Activated naive CD8-positive, alpha-beta T cell treated with anti-CD3 and anti-CD28 coated beads, Interleukin-2, amount 10 ng/mL, durations not matched to agents 7 days and 5 days (primary cell): ENCODE measurements around the gene IL18R1. TPM values are rescaled to one million over a fixed set of nuclear protein-coding genes. Genes with fewer than 3 reads are reported as not detected.

ENCODE experiments used
- ATAC-seq: fragments of 150-1000 bp; cut with Tn5 transposase; one replicate; pipeline ENCODE4 v1.10.0; 2021; ENCODE audit warnings: low read depth, moderate library complexity
- POLR2A ChIA-PET: fragments of 350-600 bp; sonication (Branson Sonifier 250); formaldehyde crosslinking; loops from one replicate; lab custom pipeline; 2021; ENCODE audit warnings: antibody characterized with exemption; lab: Charles Lee
- DNase-seq: peaks from one replicate; pipeline ENCODE4 v3.0.0; 2021
- H3K27ac Mint-ChIP-seq: one replicate; pipeline ENCODE4 v1.8.0; 2022; ENCODE audit warnings: mild to moderate bottlenecking, mixed read lengths
- H3K27me3 Mint-ChIP-seq: one replicate; pipeline ENCODE4 v1.8.0; 2022; ENCODE audit warnings: mild to moderate bottlenecking, moderate library complexity, mixed read lengths
- H3K36me3 Mint-ChIP-seq: one replicate; pipeline ENCODE4 v1.8.0; 2021; ENCODE audit warnings: mild to moderate bottlenecking, mixed read lengths
- H3K4me1 Mint-ChIP-seq: one replicate; pipeline ENCODE4 v1.8.0; 2021; ENCODE audit warnings: mixed read lengths
- H3K4me3 Mint-ChIP-seq: one replicate; pipeline ENCODE4 v1.8.0; 2022; ENCODE audit warnings: mild to moderate bottlenecking, moderate library complexity, mixed read lengths
- H3K9me3 Mint-ChIP-seq: one replicate; pipeline ENCODE4 v1.8.0; 2021; ENCODE audit warnings: mixed read lengths
- total RNA-seq, 2 experiments: library from RNA; stranded (reverse); gene quantifications; one replicate each; pipeline ENCODE4 v1.2.3, GENCODE V29; 2021

The IL18R1 gene
- total RNA-seq, 2 experiments from 2014 or later: 37.3 to 40.3 TPM

DNA sequence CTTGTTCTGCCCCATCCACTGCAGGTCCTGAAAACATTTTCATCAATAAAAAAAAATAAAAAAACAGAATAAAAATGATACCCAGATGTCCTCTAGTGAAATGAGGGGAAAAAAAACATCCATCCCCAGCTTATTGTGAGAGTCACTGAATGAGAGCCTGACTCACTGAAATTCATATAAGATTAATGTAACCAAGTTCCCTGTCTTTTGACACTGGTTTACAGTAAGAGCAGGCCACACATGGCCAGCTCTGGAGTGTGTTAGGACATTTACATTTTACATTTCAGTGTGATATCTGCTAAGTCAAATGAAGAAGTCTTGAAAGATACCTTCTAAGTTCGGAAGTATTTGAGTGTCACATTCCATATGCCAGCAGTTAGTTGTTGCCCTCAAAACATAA, 21.1 kb upstream of the IL18R1 start:
- H3K27me3 Mint-ChIP-seq: no peaks in the 10 kb centered on the region
- H3K27ac Mint-ChIP-seq: no peak overlapping the region
- H3K4me1 Mint-ChIP-seq: peaks cover 18% of the 10 kb centered on the region
- DNase-seq (no peak), ATAC-seq (no peak)
- H3K9me3 Mint-ChIP-seq: peaks cover 5% of the 10 kb centered on the region
- POLR2A ChIA-PET: no interaction called here
- H3K4me3 Mint-ChIP-seq: no peak overlapping the region
- H3K36me3 Mint-ChIP-seq: peaks cover 9% of the 10 kb centered on the region

DNA sequence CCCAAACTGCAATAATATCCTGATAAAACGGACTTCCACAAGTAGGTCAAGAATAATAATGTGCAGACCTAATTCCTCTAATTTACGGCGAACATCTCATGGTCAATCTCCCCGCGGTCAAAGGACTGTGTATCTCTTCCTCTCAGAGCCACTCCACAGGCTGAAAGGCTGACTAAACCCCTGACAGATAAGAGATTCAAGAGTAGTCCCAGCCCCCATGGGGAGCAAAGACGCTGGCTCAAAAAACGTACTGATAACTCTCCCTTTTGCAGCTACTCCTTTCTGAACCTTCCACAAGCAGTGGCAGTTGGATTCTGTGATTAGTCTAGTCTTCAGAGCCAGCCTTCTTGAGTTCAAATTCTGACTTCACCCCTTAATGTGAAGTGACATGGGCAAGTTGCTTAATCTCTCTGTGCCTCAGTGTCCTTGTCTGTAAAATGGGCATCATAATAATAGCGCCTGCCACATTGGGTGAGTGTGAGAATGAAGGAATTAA, 19.7 kb upstream of the IL18R1 start:
- POLR2A ChIA-PET: interaction anchor here (0.9 kb wide), 1 partner anchor 44 kb away, joined by 3 read pairs; no protein-coding TSS in a partner anchor
- peaks cover 9% of the 10 kb centered on the region for H3K36me3 Mint-ChIP-seq
- DNase-seq: no peak
- peaks cover 5% of the 10 kb centered on the region for H3K9me3 Mint-ChIP-seq
- no peaks in the 10 kb centered on the region for H3K27me3 Mint-ChIP-seq
- H3K4me3 Mint-ChIP-seq: no peak overlapping the region
- no peak overlapping the region for H3K27ac Mint-ChIP-seq
- no peak for ATAC-seq
- peaks cover 18% of the 10 kb centered on the region for H3K4me1 Mint-ChIP-seq

DNA sequence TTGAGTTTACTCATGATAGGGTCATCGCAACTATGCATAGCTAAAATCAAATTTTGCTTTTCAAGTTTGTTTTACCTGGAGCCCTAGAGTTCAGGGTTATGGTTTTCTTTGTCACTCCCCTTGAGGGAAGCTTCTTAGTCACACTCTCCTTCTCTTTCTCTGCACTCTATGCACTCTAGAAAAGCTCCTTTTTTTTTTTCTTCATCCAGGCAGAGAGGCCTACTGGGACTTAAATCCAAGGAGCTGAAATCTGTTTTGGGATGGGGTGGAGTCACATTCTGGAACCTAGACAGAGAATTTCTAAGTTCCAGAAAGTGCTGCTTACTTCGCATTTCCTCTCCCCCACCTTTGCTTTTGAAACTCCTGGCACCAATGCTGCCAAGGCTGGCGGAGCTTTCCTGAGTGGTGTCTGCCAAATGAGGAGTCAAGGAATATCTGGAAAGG, 19.1 kb upstream of the IL18R1 start:
- H3K4me3 Mint-ChIP-seq: no peak overlapping the region
- H3K9me3 Mint-ChIP-seq: peaks cover 5% of the 10 kb centered on the region
- H3K36me3 Mint-ChIP-seq: peaks cover 9% of the 10 kb centered on the region
- peaks cover 18% of the 10 kb centered on the region for H3K4me1 Mint-ChIP-seq
- no peak for ATAC-seq
- POLR2A ChIA-PET: interaction anchor here (0.9 kb wide), 1 partner anchor 45 kb away, joined by 3 read pairs; no protein-coding TSS in a partner anchor
- no peak for DNase-seq
- no peak overlapping the region for H3K27ac Mint-ChIP-seq
- no peaks in the 10 kb centered on the region for H3K27me3 Mint-ChIP-seq

DNA sequence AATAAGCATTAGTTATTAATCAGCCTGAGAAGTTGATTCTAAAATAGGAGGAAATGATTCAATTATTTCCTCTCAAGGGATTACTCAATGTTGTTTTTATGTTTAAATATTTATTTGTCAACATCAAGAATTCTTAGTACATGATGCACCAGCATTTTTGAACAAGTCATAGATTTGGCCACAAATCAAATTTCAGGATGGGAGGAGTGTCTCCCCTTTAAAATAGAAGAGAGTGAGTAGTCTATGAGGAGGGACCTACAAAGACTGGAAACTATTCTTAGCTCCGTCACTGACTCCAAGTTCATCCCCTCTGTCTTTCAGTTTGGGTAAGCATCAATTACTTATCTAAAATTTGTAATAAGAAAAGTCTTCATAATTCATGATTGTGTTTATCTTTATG, 18.6 kb upstream of the IL18R1 start:
- H3K27me3 Mint-ChIP-seq: no peaks in the 10 kb centered on the region
- no peak overlapping the region for H3K27ac Mint-ChIP-seq
- peaks cover 18% of the 10 kb centered on the region for H3K4me1 Mint-ChIP-seq
- H3K36me3 Mint-ChIP-seq: peaks cover 9% of the 10 kb centered on the region
- H3K4me3 Mint-ChIP-seq: no peak overlapping the region
- DNase-seq (no peak), ATAC-seq (no peak)
- POLR2A ChIA-PET: interaction anchor here (0.9 kb wide), 1 partner anchor 45 kb away, joined by 3 read pairs; no protein-coding TSS in a partner anchor
- H3K9me3 Mint-ChIP-seq: peaks cover 5% of the 10 kb centered on the region

DNA sequence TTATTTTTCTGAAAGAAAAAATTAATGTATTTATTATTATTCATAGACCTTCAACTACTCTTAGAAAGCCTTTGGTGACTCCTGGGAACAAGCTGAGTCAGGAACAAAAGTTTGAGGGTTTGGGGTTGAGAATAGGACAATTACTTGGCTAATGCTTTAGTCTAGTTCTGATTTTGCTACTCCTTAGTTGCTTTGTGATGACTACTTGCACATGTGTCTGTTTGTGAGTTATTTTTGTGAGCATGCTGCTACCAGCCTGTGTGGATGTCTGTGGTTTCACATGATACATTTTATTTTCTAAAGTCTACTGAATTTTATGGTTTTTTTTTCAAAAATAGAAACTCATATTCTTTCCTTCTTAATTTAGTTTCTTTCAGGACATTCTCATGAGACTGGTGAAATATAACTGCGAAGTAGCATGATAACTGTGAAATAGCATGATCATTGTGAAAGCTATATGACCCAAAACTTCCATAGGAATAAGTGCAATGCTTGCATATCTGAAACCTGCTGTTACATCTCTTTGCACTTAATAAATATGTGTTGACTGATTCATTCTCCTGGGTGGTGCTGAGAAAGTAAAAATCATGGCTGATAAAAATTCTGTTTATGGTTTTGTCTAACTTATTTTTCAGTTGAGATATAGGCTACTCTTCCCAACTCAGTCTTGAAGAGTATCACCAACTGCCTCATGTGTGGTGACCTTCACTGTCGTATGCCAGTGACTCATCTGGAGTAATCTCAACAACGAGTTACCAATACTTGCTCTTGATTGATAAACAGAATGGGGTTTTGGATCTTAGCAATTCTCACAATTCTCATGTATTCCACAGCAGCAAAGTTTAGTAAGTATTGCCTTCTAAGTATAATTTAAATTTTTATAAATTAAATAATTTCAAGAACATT, 17.9 kb upstream of the IL18R1 start:
- no peak overlapping the region for H3K27ac Mint-ChIP-seq
- POLR2A ChIA-PET: no interaction called here
- DNase-seq: no peak
- H3K4me3 Mint-ChIP-seq: no peak overlapping the region
- no peak for ATAC-seq
- H3K9me3 Mint-ChIP-seq: peaks cover 5% of the 10 kb centered on the region
- no peaks in the 10 kb centered on the region for H3K27me3 Mint-ChIP-seq
- H3K36me3 Mint-ChIP-seq: peaks cover 7% of the 10 kb centered on the region
- peaks cover 15% of the 10 kb centered on the region for H3K4me1 Mint-ChIP-seq

DNA sequence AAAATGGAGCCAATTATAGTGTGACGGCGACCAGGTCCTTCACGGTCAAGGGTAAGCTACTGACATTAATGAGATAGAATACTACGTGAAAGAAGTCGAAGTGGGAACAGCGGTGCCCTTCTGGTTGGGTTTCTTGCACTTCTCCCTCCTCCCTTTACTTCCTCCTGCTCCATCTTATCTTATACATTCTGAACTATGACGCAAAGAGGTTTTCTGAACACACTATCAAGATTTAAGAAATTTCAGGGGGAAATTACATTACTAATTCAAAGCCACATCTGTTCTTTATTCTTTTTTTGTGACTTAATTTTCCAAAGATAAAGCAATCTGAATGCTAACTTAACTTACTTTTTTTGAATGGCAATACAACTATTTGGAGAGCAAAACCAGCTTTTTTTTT, 14.8 kb upstream of the IL18R1 start:
- H3K9me3 Mint-ChIP-seq: no peaks in the 10 kb centered on the region
- H3K4me3 Mint-ChIP-seq: no peak overlapping the region
- DNase-seq (no peak), ATAC-seq (no peak)
- H3K27me3 Mint-ChIP-seq: no peaks in the 10 kb centered on the region
- peaks cover 5% of the 10 kb centered on the region for H3K4me1 Mint-ChIP-seq
- no peaks in the 10 kb centered on the region for H3K36me3 Mint-ChIP-seq
- POLR2A ChIA-PET: no interaction called here
- H3K27ac Mint-ChIP-seq: no peak overlapping the region

DNA sequence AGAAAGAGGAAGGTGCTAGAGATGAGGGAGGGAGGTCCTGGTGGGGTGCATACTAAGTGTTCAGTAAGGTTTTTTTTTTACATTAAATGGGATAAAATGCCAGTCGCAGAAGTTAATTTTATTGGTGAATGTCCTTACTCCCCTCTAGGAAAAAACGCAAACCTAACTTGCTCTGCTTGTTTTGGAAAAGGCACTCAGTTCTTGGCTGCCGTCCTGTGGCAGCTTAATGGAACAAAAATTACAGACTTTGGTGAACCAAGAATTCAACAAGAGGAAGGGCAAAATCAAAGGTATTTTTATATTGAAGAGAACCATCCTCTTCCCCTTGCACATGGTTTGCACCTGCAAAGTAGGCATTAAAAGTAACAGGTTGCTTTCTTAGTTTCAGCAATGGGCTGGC, 12.7 kb upstream of the IL18R1 start:
- peaks cover 8% of the 10 kb centered on the region for H3K4me1 Mint-ChIP-seq
- no peak overlapping the region for H3K4me3 Mint-ChIP-seq
- H3K9me3 Mint-ChIP-seq: no peaks in the 10 kb centered on the region
- H3K27ac Mint-ChIP-seq: no peak overlapping the region
- ATAC-seq (no peak), DNase-seq (no peak)
- POLR2A ChIA-PET: no interaction called here
- H3K27me3 Mint-ChIP-seq: no peaks in the 10 kb centered on the region
- H3K36me3 Mint-ChIP-seq: no peaks in the 10 kb centered on the region

DNA sequence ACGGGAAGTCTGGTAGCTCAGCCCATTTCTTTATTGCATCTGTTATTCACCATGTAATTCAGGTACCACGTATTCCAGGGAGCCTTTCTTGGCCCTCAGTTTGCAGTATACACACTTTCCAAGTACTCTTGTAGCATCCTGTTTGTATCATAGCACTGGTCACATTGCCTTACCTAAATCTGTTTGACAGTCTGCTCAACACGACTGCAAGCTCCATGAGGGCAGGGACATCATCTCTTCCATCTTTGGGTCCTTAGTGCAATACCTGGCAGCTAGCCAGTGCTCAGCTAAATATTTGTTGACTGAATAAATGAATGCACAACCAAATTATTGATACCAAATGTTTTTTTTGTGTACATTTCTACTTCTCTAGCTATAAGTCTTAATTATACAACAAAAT, 11.2 kb upstream of the IL18R1 start:
- Mint-ChIP-seq H3K27me3 (no peaks in the 10 kb centered on the region), H3K4me1 (peaks cover 8% of the 10 kb centered on the region), H3K9me3 (no peaks in the 10 kb centered on the region), H3K36me3 (no peaks in the 10 kb centered on the region), H3K27ac (no peak overlapping the region), H3K4me3 (no peak overlapping the region)
- DNase-seq (no peak), ATAC-seq (no peak)
- POLR2A ChIA-PET: no interaction called here

DNA sequence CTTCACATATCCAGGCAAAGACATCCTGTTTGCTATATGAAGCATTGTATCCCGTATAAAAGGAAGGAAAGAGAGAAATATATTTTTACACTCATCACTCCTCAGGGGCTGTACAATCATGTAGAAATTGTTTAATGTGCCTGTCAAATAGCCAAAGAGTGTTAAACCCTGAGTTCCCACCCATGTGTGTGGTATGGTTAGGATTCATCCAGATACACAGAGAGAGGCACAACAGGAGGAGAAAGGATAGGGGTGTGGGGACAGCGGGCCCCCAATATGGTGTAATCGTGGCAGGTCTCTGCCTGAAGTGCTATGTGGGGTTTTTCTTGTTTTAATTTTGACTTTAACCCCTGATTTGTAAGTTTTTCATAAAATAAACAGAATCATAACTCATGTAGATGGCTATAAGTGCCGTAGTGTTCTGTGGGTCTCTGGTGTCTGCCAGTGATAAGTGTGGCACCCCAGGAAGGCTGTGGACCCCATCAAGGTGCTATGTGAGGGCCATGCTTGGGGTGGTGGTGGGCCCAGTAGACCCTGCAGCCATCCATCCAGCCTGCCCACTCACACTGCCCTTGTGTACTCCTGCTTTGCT, 10.2 kb upstream of the IL18R1 start:
- Mint-ChIP-seq H3K27ac (no peak overlapping the region), H3K9me3 (no peaks in the 10 kb centered on the region), H3K4me1 (peaks cover 12% of the 10 kb centered on the region), H3K4me3 (no peak overlapping the region), H3K36me3 (no peaks in the 10 kb centered on the region), H3K27me3 (no peaks in the 10 kb centered on the region)
- ATAC-seq (no peak), DNase-seq (no peak)
- POLR2A ChIA-PET: no interaction called here

DNA sequence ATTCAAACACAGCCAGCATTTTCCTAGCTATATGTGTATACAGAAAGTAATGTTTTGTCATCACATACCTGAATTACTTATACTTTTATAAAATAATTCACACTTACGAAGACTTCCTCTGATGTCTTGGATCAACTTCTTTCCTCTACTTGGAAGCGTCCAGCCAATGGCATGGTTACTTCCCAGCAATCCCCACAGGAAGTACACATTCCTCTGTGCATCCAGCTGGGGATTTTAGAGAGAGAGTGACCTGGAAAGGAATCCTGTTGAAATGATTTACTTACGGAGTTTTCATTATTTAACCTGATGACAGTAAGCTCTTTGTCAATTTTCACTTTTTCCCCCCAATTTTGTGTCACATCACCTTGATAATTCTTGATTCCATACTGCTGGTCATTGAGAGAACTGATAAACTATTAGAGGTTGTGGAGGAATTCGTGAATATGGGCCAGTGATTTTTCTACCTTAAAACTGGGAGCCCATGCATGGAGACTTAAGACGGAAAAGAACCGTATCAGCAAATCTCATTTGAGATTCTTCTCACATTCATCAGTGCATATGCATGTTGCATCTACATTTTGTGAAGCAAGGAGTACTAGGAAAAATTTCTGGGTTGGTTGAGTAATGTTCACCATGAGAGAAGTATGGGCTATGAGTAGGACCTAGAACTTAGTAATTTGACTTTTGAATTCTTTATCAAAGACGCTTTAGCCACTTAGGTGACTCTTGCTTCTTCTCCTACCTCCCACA, 9.0 kb upstream of the IL18R1 start:
- peaks cover 12% of the 10 kb centered on the region for H3K4me1 Mint-ChIP-seq
- H3K27me3 Mint-ChIP-seq: no peaks in the 10 kb centered on the region
- no peaks in the 10 kb centered on the region for H3K9me3 Mint-ChIP-seq
- no peak for DNase-seq
- no peak for ATAC-seq
- POLR2A ChIA-PET: no interaction called here
- no peak overlapping the region for H3K27ac Mint-ChIP-seq
- H3K4me3 Mint-ChIP-seq: no peak overlapping the region
- no peaks in the 10 kb centered on the region for H3K36me3 Mint-ChIP-seq

DNA sequence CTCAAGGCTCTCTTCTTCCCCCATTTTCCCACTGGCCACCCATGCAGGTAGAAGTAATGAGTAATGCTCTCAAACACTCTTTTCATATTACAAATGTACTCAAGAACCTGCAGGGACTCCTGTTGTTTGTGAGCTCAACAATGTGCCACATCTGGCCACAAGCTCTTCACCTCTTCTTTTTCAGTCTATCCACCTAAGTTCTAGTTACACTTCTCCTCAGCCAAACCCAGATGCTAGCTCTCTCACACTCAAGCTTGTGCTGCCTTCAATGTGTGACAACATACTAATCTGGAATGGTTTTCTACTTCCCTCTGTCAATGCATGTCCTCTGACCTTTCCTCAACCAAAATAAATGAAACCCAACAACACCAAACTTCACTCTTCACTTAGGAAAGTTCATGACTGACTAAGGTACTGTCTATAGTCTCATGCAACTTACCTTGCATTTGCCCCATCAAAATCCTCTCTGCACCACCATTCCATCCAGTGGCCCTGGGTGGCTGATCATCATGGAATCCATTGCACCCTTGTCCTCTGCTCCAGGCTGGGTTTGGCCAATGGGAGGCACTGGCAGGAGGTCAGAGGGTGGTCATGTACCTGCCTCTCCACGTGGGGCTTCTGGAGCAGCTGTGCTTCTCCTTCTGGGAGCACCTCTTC, 5.3 kb upstream of the IL18R1 start:
- Mint-ChIP-seq H3K36me3 (peaks cover 2% of the 10 kb centered on the region), H3K4me3 (no peak overlapping the region), H3K27me3 (no peaks in the 10 kb centered on the region), H3K27ac (no peak overlapping the region), H3K9me3 (no peaks in the 10 kb centered on the region), H3K4me1 (peaks cover 21% of the 10 kb centered on the region)
- POLR2A ChIA-PET: interaction anchor here (0.7 kb wide), 1 partner anchor 50 kb away, joined by 3 read pairs; no protein-coding TSS in a partner anchor
- peak; percentile 49 for ATAC-seq
- no peak for DNase-seq

DNA sequence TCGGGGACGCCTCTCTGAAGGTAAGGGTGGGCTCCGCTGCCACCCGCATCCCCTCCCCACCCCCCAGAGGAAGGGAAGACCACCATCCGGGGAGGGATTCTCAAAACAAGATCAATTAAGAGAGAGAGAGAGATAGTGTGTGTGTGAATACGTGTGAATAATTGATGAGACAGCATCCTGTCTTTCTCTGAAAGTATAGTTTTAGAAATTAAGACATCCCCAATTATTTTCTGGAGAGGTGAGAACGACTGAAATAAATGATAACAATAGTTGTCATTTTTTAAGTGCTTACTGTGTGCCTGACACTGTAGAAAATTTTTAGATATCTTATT, 751 bp downstream of the IL18R1 start:
- peak; percentile 12 for ATAC-seq
- peak overlapping the region; percentile 99 for H3K27ac Mint-ChIP-seq
- DNase-seq: no peak
- POLR2A ChIA-PET: interaction anchor here (0.7 to 1.4 kb wide), 10 partner anchors 11 to 893 kb away, joined by 3 to 11 read pairs (median 5); no protein-coding TSS in a partner anchor
- peaks cover 51% of the 10 kb centered on the region for H3K4me1 Mint-ChIP-seq
- H3K36me3 Mint-ChIP-seq: peaks cover 42% of the 10 kb centered on the region
- H3K27me3 Mint-ChIP-seq: no peaks in the 10 kb centered on the region
- peak overlapping the region; percentile 100 for H3K4me3 Mint-ChIP-seq
- H3K9me3 Mint-ChIP-seq: peaks cover 2% of the 10 kb centered on the region

DNA sequence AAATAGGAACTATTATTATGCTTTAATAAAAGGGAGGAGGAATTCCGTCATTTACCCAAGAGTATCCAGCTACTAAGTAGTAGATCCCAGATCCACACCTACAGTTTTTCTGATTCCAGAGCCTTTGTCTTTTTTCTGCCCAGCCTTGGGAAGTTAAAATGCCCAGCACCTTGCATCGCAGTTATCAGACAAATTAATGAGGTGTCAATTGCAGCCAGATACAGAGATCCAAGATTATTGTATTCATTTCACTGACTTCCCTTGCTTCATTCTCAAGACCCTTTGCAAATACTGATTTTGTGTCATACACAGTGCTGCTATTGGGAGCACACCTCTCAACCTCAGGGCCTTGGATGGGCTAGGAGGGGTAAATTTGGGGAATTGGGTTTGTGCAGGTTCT, 1.1 kb downstream of the IL18R1 start:
- DNase-seq: no peak
- H3K9me3 Mint-ChIP-seq: peaks cover 2% of the 10 kb centered on the region
- POLR2A ChIA-PET: interaction anchor here (0.7 to 1.4 kb wide), 8 partner anchors 11 to 893 kb away, joined by 3 to 11 read pairs (median 6); no protein-coding TSS in a partner anchor
- H3K36me3 Mint-ChIP-seq: peaks cover 46% of the 10 kb centered on the region
- peak overlapping the region; percentile 99 for H3K27ac Mint-ChIP-seq
- H3K4me3 Mint-ChIP-seq: peak overlapping the region; percentile 100
- ATAC-seq: no peak
- peaks cover 54% of the 10 kb centered on the region for H3K4me1 Mint-ChIP-seq
- H3K27me3 Mint-ChIP-seq: no peaks in the 10 kb centered on the region
